Measurements from ENCODE around the gene MECP2. TPM values are rescaled to one million over a fixed set of nuclear protein-coding genes. Genes with fewer than 3 reads are reported as not detected.

MECP2 gene
- total and polyA plus RNA-seq, 2 donors (not counting 1 experiment from before 2014, with no cell fraction given): 20.0 to 122 TPM

DNA sequence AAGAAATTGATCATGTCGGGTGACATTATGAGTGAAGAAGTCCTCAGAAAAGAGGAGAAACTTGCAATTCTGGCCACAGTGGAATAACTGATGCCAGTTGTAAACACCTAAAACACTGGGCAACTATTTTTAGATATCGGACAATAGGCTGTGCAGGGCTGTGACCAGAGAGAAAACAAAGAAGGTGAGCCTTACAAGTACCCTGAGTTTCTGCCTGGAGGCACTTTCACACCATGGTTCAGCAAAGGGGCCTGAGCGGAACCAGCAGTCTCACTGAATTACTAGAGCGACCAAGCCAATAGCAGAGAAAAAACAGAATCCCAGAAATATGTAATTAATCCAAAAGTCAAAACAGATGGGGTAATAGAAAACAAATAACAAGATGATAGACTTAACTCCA is 89.0 kb downstream of the MECP2 start:
- Histone ChIP-seq H3K9me3 (ENCODE audit: control extremely low read depth in 1 of 3, control insufficient read depth in 2 of 3, insufficient read depth in 1 of 3, low read length in 2 of 3) (no peaks in the 10 kb centered on the region), H3K4me1 (ENCODE audit: control insufficient read depth in 2 of 2, insufficient read depth in 2 of 2, low read length in 2 of 2) (peaks cover 28 to 51% of the 10 kb centered on the region in 2 donors), H2AFZ (ENCODE audit: insufficient read depth, low read depth, low read length, poor library complexity, severe bottlenecking) (no peak overlapping the region), H3K4me3 (ENCODE audit: control extremely low read depth in 1 of 5, extremely low read depth in 1 of 5, insufficient read depth in 1 of 5, low read depth in 2 of 5, low read length in 4 of 5) (no peak overlapping the region), H3K27me3 (replicated peaks in 1 of 4; ENCODE audit: control extremely low read depth in 1 of 4, control insufficient read depth in 3 of 4, insufficient read depth in 4 of 4, low read length in 3 of 4) (no peaks in the 10 kb centered on the region), H3K4me2 (replicated peaks; ENCODE audit: low read depth, low read length, poor library complexity, severe bottlenecking) (peak overlapping the region; percentile 69), H3K79me2 (ENCODE audit: control insufficient read depth, insufficient read depth, low read length) (peaks cover 7% of the 10 kb centered on the region), H4K20me1 (ENCODE audit: control insufficient read depth, insufficient read depth, low read length, poor library complexity, severe bottlenecking) (no peaks in the 10 kb centered on the region), H3K36me3 (replicated peaks in 1 of 2; ENCODE audit: control extremely low read depth in 1 of 2, control insufficient read depth in 1 of 2, extremely low read depth in 1 of 2, insufficient read depth in 2 of 2, low read length in 1 of 2) (peaks cover 0 to 19% of the 10 kb centered on the region in 2 experiments), H3K9ac (ENCODE audit: low read length) (no peak overlapping the region), H3K27ac (ENCODE audit: low read length in 2 of 2) (peak overlapping the region; percentile 73 to 82)
- Mint-ChIP-seq H3K4me3 (peak overlapping the region; percentile 55), H3K4me1 (peaks cover 40% of the 10 kb centered on the region), H3K27me3 (no peaks in the 10 kb centered on the region), H3K27ac (peak overlapping the region; percentile 98), H3K9me3 (ENCODE audit: insufficient read depth) (no peaks in the 10 kb centered on the region)
- intact Hi-C loops (cut with micrococcal nuclease): loop anchor here (5.0 kb wide), 1 partner anchor 36 kb away; the partner anchor contains the start of genes HCFC1 and TMEM187
- ATAC-seq (ENCODE audit: low read depth): peak; percentile 34
- POLR2A ChIA-PET: interaction anchor here (0.7 to 1.7 kb wide), 6 partner anchors 9 to 389 kb away, joined by 3 to 7 read pairs (median 4); partner anchors contain the start of gene HCFC1
- TF ChIP-seq CTCF (IDR thresholded peaks at IDR 0.05): no peak
- no peak for TF ChIP-seq EZH2 (IDR thresholded peaks at IDR 0.05; ENCODE audit: borderline replicate concordance, insufficient read depth, low read depth, low read length, poor library complexity, severe bottlenecking)
- CTCF ChIA-PET: interaction anchor here (0.7 to 1.3 kb wide), 4 partner anchors 9 to 40 kb away, joined by 3 to 7 read pairs (median 5); no protein-coding TSS in a partner anchor
- WGBS (ENCODE audit: insufficient coverage): 33% methylated on average over 1 of the region's 4 CpGs
- DNase-seq: no peak

DNA sequence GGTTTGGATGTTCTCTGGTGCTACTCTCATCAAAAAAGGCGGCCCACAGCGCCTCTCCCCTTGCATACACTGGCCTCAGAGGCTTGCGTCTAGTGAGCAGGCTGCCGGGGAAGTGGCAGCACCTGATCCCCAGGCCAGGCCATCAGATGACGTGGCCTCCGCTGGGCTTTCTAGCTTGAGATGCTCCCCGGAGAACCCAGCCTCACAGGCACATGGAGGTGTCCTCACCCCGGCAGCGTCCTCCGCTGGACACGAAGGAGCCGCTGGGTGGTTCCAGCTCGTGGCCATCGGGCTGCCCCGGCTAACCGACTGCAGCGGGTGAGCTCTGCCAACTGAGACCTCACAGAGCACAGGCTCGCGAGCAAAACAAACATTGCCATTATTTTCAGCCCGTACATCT is 90.6 kb downstream of the MECP2 start:
- POLR2A ChIA-PET: interaction anchor here (0.6 to 1.7 kb wide), 4 partner anchors 12 to 79 kb away, joined by 3 to 7 read pairs (median 6); partner anchors contain the start of gene HCFC1
- Mint-ChIP-seq H3K27me3 (no peaks in the 10 kb centered on the region), H3K4me1 (peaks cover 49% of the 10 kb centered on the region), H3K4me3 (peak overlapping the region; percentile 86), H3K9me3 (ENCODE audit: insufficient read depth) (no peaks in the 10 kb centered on the region), H3K27ac (peak overlapping the region; percentile 98)
- peak overlapping the region; percentile 73 to 82 for H3K27ac ChIP-seq (ENCODE audit: low read length in 2 of 2)
- H2AFZ ChIP-seq (ENCODE audit: insufficient read depth, low read depth, low read length, poor library complexity, severe bottlenecking): no peak overlapping the region
- intact Hi-C loops (cut with micrococcal nuclease): loop anchor here (2.0 to 5.0 kb wide), 2 partner anchors 22 to 35 kb away; partner anchors contain the start of genes HCFC1 and TMEM187
- no peaks in the 10 kb centered on the region for H3K79me2 ChIP-seq (ENCODE audit: control insufficient read depth, insufficient read depth, low read length)
- ATAC-seq (ENCODE audit: low read depth) (no peak), DNase-seq (no peak)
- H3K4me2 ChIP-seq (replicated peaks; ENCODE audit: low read depth, low read length, poor library complexity, severe bottlenecking): peak overlapping the region; percentile 42
- H4K20me1 ChIP-seq (ENCODE audit: control insufficient read depth, insufficient read depth, low read length, poor library complexity, severe bottlenecking): no peaks in the 10 kb centered on the region
- WGBS (ENCODE audit: insufficient coverage): 81% methylated on average over 11 of the region's 20 CpGs
- TF ChIP-seq CTCF (IDR thresholded peaks at IDR 0.05) (no peak), EZH2 (IDR thresholded peaks at IDR 0.05; ENCODE audit: borderline replicate concordance, insufficient read depth, low read depth, low read length, poor library complexity, severe bottlenecking) (no peak)
- CTCF ChIA-PET: interaction anchor here (1.3 kb wide), 1 partner anchor 38 kb away, joined by 5 read pairs; no protein-coding TSS in a partner anchor
- peaks cover 0 to 7% of the 10 kb centered on the region in 2 experiments for H3K36me3 ChIP-seq (replicated peaks in 1 of 2; ENCODE audit: control extremely low read depth in 1 of 2, control insufficient read depth in 1 of 2, extremely low read depth in 1 of 2, insufficient read depth in 2 of 2, low read length in 1 of 2)
- no peak overlapping the region for H3K4me3 ChIP-seq (ENCODE audit: control extremely low read depth in 1 of 5, extremely low read depth in 1 of 5, insufficient read depth in 1 of 5, low read depth in 2 of 5, low read length in 4 of 5)
- no peak overlapping the region for H3K9ac ChIP-seq (ENCODE audit: low read length)
- H3K27me3 ChIP-seq (replicated peaks in 1 of 4; ENCODE audit: control extremely low read depth in 1 of 4, control insufficient read depth in 3 of 4, insufficient read depth in 4 of 4, low read length in 3 of 4): no peaks in the 10 kb centered on the region
- H3K4me1 ChIP-seq (ENCODE audit: control insufficient read depth in 2 of 2, insufficient read depth in 2 of 2, low read length in 2 of 2): peaks cover 39 to 59% of the 10 kb centered on the region in 2 donors
- no peaks in the 10 kb centered on the region for H3K9me3 ChIP-seq (ENCODE audit: control extremely low read depth in 1 of 3, control insufficient read depth in 2 of 3, insufficient read depth in 1 of 3, low read length in 2 of 3)

Data from B cell (primary cell).